PC-3 (cell line): ENCODE measurements around the gene EIF4ENIF1. TPM values are rescaled to one million over a fixed set of nuclear protein-coding genes. Genes with fewer than 3 reads are reported as not detected.

ENCODE experiments used
- ATAC-seq: fragments of 200-7000 bp; cut with Tn5 transposase; 2 replicates; pipeline ENCODE4 v1.9.1; 2020; ENCODE audit warnings: mild to moderate bottlenecking, moderate library complexity
- BruUV-seq: library from RNA; stranded (reverse); fragments of 400-500 nt; replicated peaks from 2 replicates; lab custom pipeline; 2021; lab: Mats Ljungman, UMichigan
- CTCF ChIA-PET: fragments of 300-600 bp; sonication (Branson Sonifier 250); formaldehyde crosslinking; loops from one replicate; lab custom pipeline; 2022; ENCODE audit warnings: antibody characterized with exemption; lab: Charles Lee
- POLR2A ChIA-PET: fragments of 300-600 bp; sonication (Branson Sonifier 250); formaldehyde crosslinking; loops from one replicate; lab custom pipeline; 2022; ENCODE audit warnings: antibody characterized with exemption; ENCODE audit not compliant: unreplicated experiment; lab: Charles Lee
- DNase-seq: peaks from one replicate; pipeline ENCODE4 v3.0.0-alpha.2; 2015
- H2AFZ ChIP-seq: fragments of 300-600 bp; sonication (generic); 2 replicates; pipeline ENCODE4 v1.6.0; 2016; ENCODE audit warnings: antibody characterized with exemption, low read length
- H3F3A ChIP-seq: fragments of 300-600 bp; sonication (generic); one replicate; pipeline ENCODE4 v1.6.0; 2017; ENCODE audit warnings: antibody characterized with exemption, low read length, control low read depth, mild to moderate bottlenecking; ENCODE audit not compliant: unreplicated experiment
- H3K27ac ChIP-seq: fragments of 300-600 bp; sonication (generic); 2 replicates; pipeline ENCODE4 v1.5.1; 2016; ENCODE audit warnings: mild to moderate bottlenecking, low read length
- H3K27me3 ChIP-seq: fragments of 300-600 bp; sonication (generic); 2 replicates; pipeline ENCODE4 v1.6.1; 2016; ENCODE audit warnings: low read length, mixed read lengths
- H3K36me3 ChIP-seq: fragments of 300-600 bp; sonication (generic); 2 replicates; pipeline ENCODE4 v1.6.1; 2016; ENCODE audit warnings: low read depth, mixed run types, low read length, mixed read lengths
- H3K4me1 ChIP-seq: fragments of 300-600 bp; sonication (generic); 2 replicates; pipeline ENCODE4 v1.5.1; 2016; ENCODE audit warnings: low read length; ENCODE audit not compliant: insufficient read depth
- H3K4me2 ChIP-seq: fragments of 300-600 bp; sonication (generic); 2 replicates; pipeline ENCODE4 v1.6.0; 2016; ENCODE audit warnings: low read length
- H3K4me3 ChIP-seq: fragments of 300-600 bp; sonication (generic); 2 replicates; pipeline ENCODE4 v1.5.1; 2016; ENCODE audit warnings: mild to moderate bottlenecking, low read length, mixed read lengths
- H3K79me2 ChIP-seq: fragments of 300-600 bp; sonication (generic); 2 replicates; pipeline ENCODE4 v1.6.1; 2017; ENCODE audit warnings: low read length, mixed read lengths
- H3K9ac ChIP-seq: fragments of 300-600 bp; sonication (generic); 2 replicates; pipeline ENCODE4 v1.6.0; 2016; ENCODE audit warnings: mild to moderate bottlenecking, low read length
- H3K9me2 ChIP-seq: fragments of 300-600 bp; sonication (generic); replicated peaks from 2 replicates; pipeline ENCODE4 v1.6.1; 2016; ENCODE audit warnings: mixed run types, low read length, mixed read lengths
- H3K9me3 ChIP-seq: fragments of 300-600 bp; sonication (generic); 2 replicates; pipeline ENCODE4 v1.6.1; 2016; ENCODE audit warnings: low read length, mixed read lengths
- H4K20me1 ChIP-seq: fragments of 300-600 bp; sonication (generic); 2 replicates; pipeline ENCODE4 v1.6.1; 2016; ENCODE audit warnings: low read length, mixed read lengths
- EZH2 ChIP-seq: fragments of 300-600 bp; sonication (generic); IDR thresholded peaks from one replicate; pipeline ENCODE4 v1.6.1; 2017; ENCODE audit warnings: antibody characterized with exemption, mild to moderate bottlenecking, low read length; ENCODE audit not compliant: unreplicated experiment
- EZH2phosphoT487 ChIP-seq: fragments of 300-600 bp; sonication (generic); IDR thresholded peaks from 2 replicates; pipeline ENCODE4 v1.6.1; 2018; ENCODE audit warnings: mild to moderate bottlenecking, antibody characterized with exemption, low read length, borderline replicate concordance
- intact Hi-C: fragments of 100-400 bp; cut with micrococcal nuclease; formaldehyde crosslinking; loops from 2 replicates; pipeline ENCODE4 v1.9.0; 2023
- total RNA-seq: library from RNA; depleted of rRNA; stranded (reverse); fragments of >200 nt; gene quantifications from 2 replicates; pipeline ENCODE4 v1.2.3, GENCODE V29; 2014
- TF ChIP-seq, protein P1 (sequence below): fragments of 300-600 bp; sonication (generic); conservative IDR thresholded peaks from 2 replicates; pipeline ENCODE4 v1.5.1; 2017; ENCODE audit warnings: antibody characterized with exemption, low read depth, mild to moderate bottlenecking, low read length

Gene EIF4ENIF1
- total RNA-seq, 1 experiment from 2014 or later = 5.3 TPM

DNA sequence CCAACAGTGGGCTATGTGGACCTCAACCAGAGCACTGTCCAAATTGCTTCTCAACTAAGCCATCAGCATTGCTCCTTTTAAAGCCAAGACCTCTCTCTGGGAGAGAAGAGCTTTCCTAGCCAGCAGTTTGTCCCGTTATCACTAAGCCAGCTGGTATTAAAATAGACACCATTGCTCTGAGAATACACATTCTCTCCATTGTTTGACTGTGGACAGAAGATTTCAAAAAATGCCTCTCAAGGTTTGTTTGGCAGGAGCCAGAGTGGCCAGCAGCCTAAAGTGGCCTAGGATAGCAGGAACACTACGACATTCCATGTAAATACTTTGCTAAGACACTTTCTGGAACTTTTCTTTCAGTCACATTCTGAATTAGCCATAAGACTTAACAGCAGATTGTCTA, 41.3 kb downstream of the EIF4ENIF1 start:
- Histone ChIP-seq H2AFZ (no peak overlapping the region), H3K9me2 (no peaks in the 10 kb centered on the region), H3K27me3 (no peaks in the 10 kb centered on the region), H3K79me2 (no peaks in the 10 kb centered on the region), H3K9me3 (no peaks in the 10 kb centered on the region), H3K4me3 (no peak overlapping the region), H3K4me1 (no peaks in the 10 kb centered on the region), H3K9ac (no peak overlapping the region), H3F3A (no peaks in the 10 kb centered on the region), H3K36me3 (no peaks in the 10 kb centered on the region; the same call in 1 of the 2 replicates), H3K4me2 (no peak overlapping the region), H4K20me1 (no peaks in the 10 kb centered on the region), H3K27ac (no peak overlapping the region)
- ChIA-PET POLR2A (no interaction called here), CTCF (no interaction called here)
- DNase-seq (no peak), ATAC-seq (no peak)
- no TSS peak for BruUV-seq
- TF ChIP-seq, protein P1, sequence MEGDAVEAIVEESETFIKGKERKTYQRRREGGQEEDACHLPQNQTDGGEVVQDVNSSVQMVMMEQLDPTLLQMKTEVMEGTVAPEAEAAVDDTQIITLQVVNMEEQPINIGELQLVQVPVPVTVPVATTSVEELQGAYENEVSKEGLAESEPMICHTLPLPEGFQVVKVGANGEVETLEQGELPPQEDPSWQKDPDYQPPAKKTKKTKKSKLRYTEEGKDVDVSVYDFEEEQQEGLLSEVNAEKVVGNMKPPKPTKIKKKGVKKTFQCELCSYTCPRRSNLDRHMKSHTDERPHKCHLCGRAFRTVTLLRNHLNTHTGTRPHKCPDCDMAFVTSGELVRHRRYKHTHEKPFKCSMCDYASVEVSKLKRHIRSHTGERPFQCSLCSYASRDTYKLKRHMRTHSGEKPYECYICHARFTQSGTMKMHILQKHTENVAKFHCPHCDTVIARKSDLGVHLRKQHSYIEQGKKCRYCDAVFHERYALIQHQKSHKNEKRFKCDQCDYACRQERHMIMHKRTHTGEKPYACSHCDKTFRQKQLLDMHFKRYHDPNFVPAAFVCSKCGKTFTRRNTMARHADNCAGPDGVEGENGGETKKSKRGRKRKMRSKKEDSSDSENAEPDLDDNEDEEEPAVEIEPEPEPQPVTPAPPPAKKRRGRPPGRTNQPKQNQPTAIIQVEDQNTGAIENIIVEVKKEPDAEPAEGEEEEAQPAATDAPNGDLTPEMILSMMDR = no peak
- TF ChIP-seq EZH2 = no peak
- TF ChIP-seq EZH2phosphoT487 = no peak
- intact Hi-C loops = no loop called here

DNA sequence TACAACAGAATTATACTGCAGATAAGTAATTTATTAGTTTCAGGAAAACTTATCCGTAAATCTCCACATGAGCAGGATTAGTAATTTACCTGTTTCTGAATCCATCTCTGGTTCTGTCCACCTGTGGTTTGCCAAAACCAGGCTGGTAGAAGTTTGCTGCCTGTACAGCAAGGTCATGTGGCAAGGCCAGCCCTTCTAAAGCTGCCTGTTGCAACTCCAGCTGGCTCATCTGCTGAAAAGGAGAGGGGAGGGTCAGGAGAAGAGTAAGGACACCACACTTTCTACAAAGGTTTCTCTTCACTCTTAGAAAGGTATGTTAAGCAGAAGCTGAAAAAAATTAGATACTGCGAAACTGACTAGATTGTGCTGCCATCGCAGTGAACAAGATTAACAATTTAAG, 42.3 kb downstream of the EIF4ENIF1 start:
- no TSS peak for BruUV-seq
- no peaks in the 10 kb centered on the region for H3F3A ChIP-seq
- DNase-seq (no peak), ATAC-seq (no peak)
- no peak overlapping the region for H3K4me2 ChIP-seq
- no peaks in the 10 kb centered on the region for H3K27me3 ChIP-seq
- intact Hi-C loops = no loop called here
- H3K79me2 ChIP-seq = no peaks in the 10 kb centered on the region
- H3K9me2 ChIP-seq = no peaks in the 10 kb centered on the region
- no peaks in the 10 kb centered on the region for H4K20me1 ChIP-seq
- H3K4me1 ChIP-seq = no peaks in the 10 kb centered on the region
- ChIA-PET CTCF (no interaction called here), POLR2A (no interaction called here)
- H3K27ac ChIP-seq = no peak overlapping the region
- no peaks in the 10 kb centered on the region; the same call in 1 of the 2 replicates for H3K36me3 ChIP-seq
- H3K9ac ChIP-seq = no peak overlapping the region
- no peak overlapping the region for H3K4me3 ChIP-seq
- no peak overlapping the region for H2AFZ ChIP-seq
- TF ChIP-seq EZH2phosphoT487 (no peak), EZH2 (no peak)
- TF ChIP-seq, protein P1 = no peak
- no peaks in the 10 kb centered on the region for H3K9me3 ChIP-seq

DNA sequence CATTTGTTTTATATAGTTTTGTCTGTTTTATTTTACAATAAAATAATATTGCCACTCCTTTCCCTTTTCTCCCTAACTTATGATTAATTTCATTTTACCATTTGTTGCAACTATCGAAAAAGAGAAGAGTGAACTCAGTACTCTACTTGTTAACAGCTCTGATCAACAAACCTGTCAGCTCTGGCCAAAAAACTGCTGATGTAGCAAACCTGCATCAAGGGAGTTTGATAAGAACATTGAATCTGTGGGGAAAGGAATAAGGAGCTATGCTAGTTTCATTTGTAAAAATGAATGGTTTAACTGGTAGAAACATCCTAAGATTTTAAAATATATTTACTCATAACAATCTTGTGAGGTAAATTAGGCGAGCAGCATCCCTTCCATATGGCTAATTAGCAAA, 42.9 kb downstream of the EIF4ENIF1 start:
- H3K4me2 ChIP-seq = no peak overlapping the region
- H3K9me2 ChIP-seq = no peaks in the 10 kb centered on the region
- POLR2A ChIA-PET = no interaction called here
- no peaks in the 10 kb centered on the region for H4K20me1 ChIP-seq
- H3K4me1 ChIP-seq = no peaks in the 10 kb centered on the region
- H3K36me3 ChIP-seq = no peaks in the 10 kb centered on the region; the same call in 1 of the 2 replicates
- no peaks in the 10 kb centered on the region for H3K9me3 ChIP-seq
- CTCF ChIA-PET = no interaction called here
- no peak overlapping the region for H3K4me3 ChIP-seq
- no peak overlapping the region for H2AFZ ChIP-seq
- intact Hi-C loops = no loop called here
- no peak overlapping the region for H3K27ac ChIP-seq
- H3K79me2 ChIP-seq = no peaks in the 10 kb centered on the region
- H3K9ac ChIP-seq = no peak overlapping the region
- no TSS peak for BruUV-seq
- H3K27me3 ChIP-seq = no peaks in the 10 kb centered on the region
- TF ChIP-seq EZH2 (no peak), EZH2phosphoT487 (no peak)
- TF ChIP-seq, protein P1 = no peak
- no peaks in the 10 kb centered on the region for H3F3A ChIP-seq
- ATAC-seq = no peak
- DNase-seq = no peak
